MV-4-11 (cell line): ENCODE measurements around the gene SLC25A47.

Experiments used
- DNase-seq: peaks from one replicate; lab custom pipeline; 2025; lab: John Stamatoyannopoulos, UW

SLC25A47 gene

GRCh38 chr14:100348784-100349685 lies 25.9 kb downstream of the SLC25A47 start:
- no peak for DNase-seq

GRCh38 chr14:100350276-100350926 lies 27.3 kb downstream of the SLC25A47 start:
- peak; percentile 73 for DNase-seq

GRCh38 chr14:100350986-100351385 lies 27.8 kb downstream of the SLC25A47 start:
- DNase-seq = peak; percentile 38

GRCh38 chr14:100358396-100358795 lies 35.3 kb downstream of the SLC25A47 start:
- no peak for DNase-seq

GRCh38 chr14:100359111-100359510 lies 36.0 kb downstream of the SLC25A47 start:
- no peak for DNase-seq

GRCh38 chr14:100359881-100360280 lies 36.7 kb downstream of the SLC25A47 start:
- no peak for DNase-seq

GRCh38 chr14:100361626-100362025 lies 38.5 kb downstream of the SLC25A47 start:
- DNase-seq = no peak

GRCh38 chr14:100362311-100362927 lies 39.3 kb downstream of the SLC25A47 start:
- no peak for DNase-seq

GRCh38 chr14:100363053-100363452 lies 39.9 kb downstream of the SLC25A47 start:
- no peak for DNase-seq

- DNase-seq = no peak
These were observed 41.3 kb downstream of the SLC25A47 start for GRCh38 chr14:100364403-100364802.

- no peak for DNase-seq
These were observed 42.6 kb downstream of the SLC25A47 start for GRCh38 chr14:100365741-100366140.

GRCh38 chr14:100369019-100369418 lies 45.9 kb downstream of the SLC25A47 start:
- DNase-seq = no peak

- no peak for DNase-seq
These were observed 46.9 kb downstream of the SLC25A47 start for GRCh38 chr14:100370003-100370402.

GRCh38 chr14:100371773-100372172 lies 48.6 kb downstream of the SLC25A47 start:
- DNase-seq = no peak

- no peak for DNase-seq
These were observed 49.4 kb downstream of the SLC25A47 start for GRCh38 chr14:100372357-100373048.

GRCh38 chr14:100374270-100374669 lies 51.1 kb downstream of the SLC25A47 start:
- peak; percentile 29 for DNase-seq

- no peak for DNase-seq
These were observed 51.7 kb downstream of the SLC25A47 start for GRCh38 chr14:100374876-100375265.

GRCh38 chr14:100375266-100375962 lies 52.3 kb downstream of the SLC25A47 start:
- DNase-seq = peak; percentile 90

GRCh38 chr14:100375963-100376735 lies 53.0 kb downstream of the SLC25A47 start, which contains the start of gene WDR25:
TSS of gene WDR25 (plus strand) at chr14:100376485.
- DNase-seq = peak; percentile 92

GRCh38 chr14:100376751-100377171 lies 53.6 kb downstream of the SLC25A47 start:
- DNase-seq = no peak
